GM23338 (cell line): ENCODE measurements around the gene PSPH. TPM values are rescaled to one million over a fixed set of nuclear protein-coding genes. Genes with fewer than 3 reads are reported as not detected.

Source experiments
- ATAC-seq: fragments of 200-7000 bp; cut with Tn5 transposase; 3 replicates; pipeline ENCODE4 v1.9.1; 2020
- DNase-seq: peaks from one replicate; pipeline ENCODE4 v3.0.0-alpha.2; 2015; ENCODE audit warnings: low spot score
- H2AFZ ChIP-seq: fragments of 200-600 bp; sonication (generic); 2 replicates; pipeline ENCODE4 v1.8.0; 2016; ENCODE audit warnings: antibody characterized with exemption, mild to moderate bottlenecking, moderate library complexity
- H3F3A ChIP-seq: fragments of 200-600 bp; sonication (generic); replicated peaks from 2 replicates; pipeline ENCODE4 v1.8.0; 2017; ENCODE audit warnings: antibody characterized with exemption, mixed run types, low read depth
- H3K27ac ChIP-seq: fragments of 200-600 bp; sonication (generic); 2 replicates; pipeline ENCODE4 v1.6.1; 2016; ENCODE audit warnings: low read depth
- H3K27me3 ChIP-seq: fragments of 200-600 bp; sonication (generic); 2 replicates; pipeline ENCODE4 v1.8.0; 2016; ENCODE audit warnings: mild to moderate bottlenecking, mixed run types, moderate library complexity; ENCODE audit not compliant: insufficient read depth
- H3K36me3 ChIP-seq: fragments of 200-600 bp; sonication (generic); 2 replicates; pipeline ENCODE4 v1.8.0; 2016; ENCODE audit warnings: mild to moderate bottlenecking; ENCODE audit not compliant: insufficient read depth
- H3K4me1 ChIP-seq: fragments of 200-600 bp; sonication (generic); 2 replicates; pipeline ENCODE4 v1.8.0; 2016; ENCODE audit warnings: mild to moderate bottlenecking, moderate library complexity; ENCODE audit not compliant: insufficient read depth
- H3K4me2 ChIP-seq: fragments of 200-600 bp; sonication (generic); 2 replicates; pipeline ENCODE4 v1.7.1; 2017; ENCODE audit warnings: mixed run types
- H3K4me3 ChIP-seq: fragments of 200-600 bp; sonication (generic); 2 replicates; pipeline ENCODE4 v1.6.1; 2016; ENCODE audit warnings: mixed run types
- H3K79me2 ChIP-seq: fragments of 200-600 bp; sonication (generic); replicated peaks from 2 replicates; pipeline ENCODE4 v1.8.0; 2017; ENCODE audit warnings: mild to moderate bottlenecking; ENCODE audit not compliant: insufficient read depth
- H3K9me2 ChIP-seq: fragments of 200-600 bp; sonication (generic); 2 replicates; pipeline ENCODE4 v1.8.0; 2017; ENCODE audit not compliant: insufficient read depth
- H4K20me1 ChIP-seq: fragments of 200-600 bp; sonication (generic); replicated peaks from 2 replicates; pipeline ENCODE4 v1.8.0; 2017; ENCODE audit warnings: mild to moderate bottlenecking; ENCODE audit not compliant: insufficient read depth
- H3K27ac Mint-ChIP-seq: 2 replicates; pipeline ENCODE4 v1.8.0; 2020; ENCODE audit warnings: inconsistent platforms, mild to moderate bottlenecking, moderate library complexity, mixed read lengths
- H3K27me3 Mint-ChIP-seq: 3 replicates; pipeline ENCODE4 v1.8.0; 2022; ENCODE audit warnings: low read depth, mild to moderate bottlenecking, moderate library complexity, mixed read lengths, inconsistent platforms; ENCODE audit not compliant: insufficient read depth, poor library complexity
- H3K36me3 Mint-ChIP-seq: 3 replicates; pipeline ENCODE4 v1.8.0; 2021; ENCODE audit warnings: low read depth, mild to moderate bottlenecking, inconsistent platforms, moderate library complexity, mixed read lengths
- H3K4me1 Mint-ChIP-seq: 3 replicates; pipeline ENCODE4 v1.8.0; 2020; ENCODE audit warnings: mild to moderate bottlenecking, inconsistent platforms, mixed read lengths
- H3K4me3 Mint-ChIP-seq: 3 replicates; pipeline ENCODE4 v1.8.0; 2021; ENCODE audit warnings: moderate library complexity, mild to moderate bottlenecking, inconsistent platforms, mixed read lengths
- H3K9me3 Mint-ChIP-seq: 3 replicates; pipeline ENCODE4 v1.8.0; 2020; ENCODE audit warnings: moderate library complexity, mild to moderate bottlenecking, inconsistent platforms, mixed read lengths
- CREB1 ChIP-seq: fragments of 250-450 bp; sonication (Bioruptor Pico); IDR thresholded peaks from 2 replicates; pipeline ENCODE4 v1.5.0; 2020; ENCODE audit warnings: low read depth, mild to moderate bottlenecking, moderate library complexity
- EZH2phosphoT487 ChIP-seq: fragments of 200-600 bp; sonication (generic); IDR thresholded peaks from one replicate; pipeline ENCODE4 v1.8.1; 2018; ENCODE audit warnings: antibody characterized with exemption; ENCODE audit not compliant: unreplicated experiment
- NANOG ChIP-seq: IDR thresholded peaks from 2 replicates; pipeline ENCODE4 v1.6.1; 2016; ENCODE audit warnings: antibody characterized with exemption, borderline replicate concordance
- POLR2AphosphoS5 ChIP-seq: IDR thresholded peaks from 2 replicates; pipeline ENCODE4 v1.6.1; 2016; ENCODE audit warnings: antibody characterized with exemption, low read depth
- STAT1 ChIP-seq: IDR thresholded peaks from one replicate; pipeline ENCODE4 v1.6.1; 2016; ENCODE audit warnings: antibody characterized with exemption; ENCODE audit not compliant: unreplicated experiment
- ZNF114 ChIP-seq: fragments of 250-450 bp; sonication (Bioruptor Pico); IDR thresholded peaks from 2 replicates; pipeline ENCODE4 v1.5.0; 2020; ENCODE audit warnings: mild to moderate bottlenecking, moderate library complexity
- ZNF331 ChIP-seq: fragments of 250-450 bp; sonication (Bioruptor Pico); IDR thresholded peaks from 2 replicates; pipeline ENCODE4 v1.5.0; 2020; ENCODE audit warnings: low read depth, mild to moderate bottlenecking, moderate library complexity
- polyA plus RNA-seq: library from polyadenylated mRNA; unstranded; fragments of >200 nt; fragmentation: Nextera tagmentation; extraction: Ambion mirVana; gene quantifications from 2 replicates; pipeline ENCODE4 v1.2.1, GENCODE V29; 2016
- total RNA-seq: library from RNA; depleted of rRNA; stranded (reverse); fragments of >200 nt; shearing (Covaris generic); gene quantifications from 2 replicates; pipeline ENCODE4 v1.2.3, GENCODE V29; 2014
- TF ChIP-seq, protein P1 (sequence below): IDR thresholded peaks from one replicate; pipeline ENCODE4 v1.6.1; 2018; ENCODE audit warnings: antibody characterized with exemption; ENCODE audit not compliant: unreplicated experiment
- TF ChIP-seq, protein P2 (sequence below): IDR thresholded peaks from 2 replicates; pipeline ENCODE4 v1.6.1; 2016; ENCODE audit warnings: antibody characterized with exemption
- TF ChIP-seq, protein P3 (sequence below): fragments of 250-450 bp; sonication (Bioruptor Pico); IDR thresholded peaks from 2 replicates; pipeline ENCODE4 v1.5.0; 2020; ENCODE audit warnings: mild to moderate bottlenecking, moderate library complexity
- TF ChIP-seq, protein P4 (sequence below), 2 experiments: fragments of 200-600 bp in 1 of 2; sonication (generic) in 1 of 2; conservative IDR thresholded peaks; 2 replicates each; pipeline versions ENCODE4 v1.5.1 to v1.6.1; 2016 to 2017; ENCODE audit warnings: antibody characterized with exemption in 2 of 2, low read depth in 2 of 2, mild to moderate bottlenecking in 2 of 2, moderate library complexity in 1 of 2

The PSPH gene
- total and polyA plus RNA-seq, 2 experiments from 2014 or later = 38.3 to 149 TPM

DNA sequence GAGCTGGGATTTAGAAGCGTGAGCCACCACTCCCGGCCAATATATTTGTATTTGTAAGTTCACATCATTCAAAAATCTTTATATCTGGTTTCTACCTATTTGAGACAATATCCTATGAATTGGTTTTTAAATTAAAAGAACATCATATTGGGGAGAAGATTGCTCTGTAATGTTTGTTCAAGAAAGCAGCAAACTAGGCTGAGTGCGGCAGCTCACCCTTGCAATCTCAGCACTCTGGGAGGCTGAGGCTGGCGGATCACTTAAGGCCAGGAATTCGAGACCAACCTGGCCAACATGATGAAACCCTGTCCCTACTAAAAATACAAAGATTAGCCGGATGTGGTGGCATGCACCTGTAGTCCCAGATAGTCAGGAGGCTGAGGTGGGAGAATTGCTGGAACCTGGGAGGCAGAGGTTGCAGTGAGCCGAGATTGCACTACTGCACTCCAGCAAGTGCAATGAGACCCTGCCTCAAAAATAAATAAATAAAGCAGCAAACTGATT lies 77.4 kb downstream of the PSPH start:
- Histone ChIP-seq H2AFZ (no peak overlapping the region), H4K20me1 (peaks cover 5% of the 10 kb centered on the region), H3K36me3 (no peaks in the 10 kb centered on the region), H3K27me3 (no peaks in the 10 kb centered on the region), H3K9me2 (no peaks in the 10 kb centered on the region), H3K4me3 (no peak overlapping the region), H3K79me2 (peaks cover 21% of the 10 kb centered on the region; the same call in 1 of the 2 replicates), H3K4me2 (no peak overlapping the region), H3K27ac (no peak overlapping the region), H3K4me1 (no peaks in the 10 kb centered on the region), H3F3A (no peaks in the 10 kb centered on the region)
- Mint-ChIP-seq H3K9me3 (no peaks in the 10 kb centered on the region; the same call in 1 of the 3 replicates), H3K4me3 (no peak overlapping the region), H3K4me1 (peaks cover 9% of the 10 kb centered on the region; the same call in 2 of the 3 replicates), H3K36me3 (peaks cover 14% of the 10 kb centered on the region), H3K27ac (no peak overlapping the region), H3K27me3 (peaks cover 3% of the 10 kb centered on the region)
- no peak for DNase-seq
- ATAC-seq = no peak
- TF ChIP-seq EZH2phosphoT487 (no peak), CREB1 (no peak), ZNF331 (no peak), ZNF114 (CRISPR knock-in tag) (no peak), NANOG (no peak), POLR2AphosphoS5 (no peak), STAT1 (no peak)
- TF ChIP-seq, protein P1, sequence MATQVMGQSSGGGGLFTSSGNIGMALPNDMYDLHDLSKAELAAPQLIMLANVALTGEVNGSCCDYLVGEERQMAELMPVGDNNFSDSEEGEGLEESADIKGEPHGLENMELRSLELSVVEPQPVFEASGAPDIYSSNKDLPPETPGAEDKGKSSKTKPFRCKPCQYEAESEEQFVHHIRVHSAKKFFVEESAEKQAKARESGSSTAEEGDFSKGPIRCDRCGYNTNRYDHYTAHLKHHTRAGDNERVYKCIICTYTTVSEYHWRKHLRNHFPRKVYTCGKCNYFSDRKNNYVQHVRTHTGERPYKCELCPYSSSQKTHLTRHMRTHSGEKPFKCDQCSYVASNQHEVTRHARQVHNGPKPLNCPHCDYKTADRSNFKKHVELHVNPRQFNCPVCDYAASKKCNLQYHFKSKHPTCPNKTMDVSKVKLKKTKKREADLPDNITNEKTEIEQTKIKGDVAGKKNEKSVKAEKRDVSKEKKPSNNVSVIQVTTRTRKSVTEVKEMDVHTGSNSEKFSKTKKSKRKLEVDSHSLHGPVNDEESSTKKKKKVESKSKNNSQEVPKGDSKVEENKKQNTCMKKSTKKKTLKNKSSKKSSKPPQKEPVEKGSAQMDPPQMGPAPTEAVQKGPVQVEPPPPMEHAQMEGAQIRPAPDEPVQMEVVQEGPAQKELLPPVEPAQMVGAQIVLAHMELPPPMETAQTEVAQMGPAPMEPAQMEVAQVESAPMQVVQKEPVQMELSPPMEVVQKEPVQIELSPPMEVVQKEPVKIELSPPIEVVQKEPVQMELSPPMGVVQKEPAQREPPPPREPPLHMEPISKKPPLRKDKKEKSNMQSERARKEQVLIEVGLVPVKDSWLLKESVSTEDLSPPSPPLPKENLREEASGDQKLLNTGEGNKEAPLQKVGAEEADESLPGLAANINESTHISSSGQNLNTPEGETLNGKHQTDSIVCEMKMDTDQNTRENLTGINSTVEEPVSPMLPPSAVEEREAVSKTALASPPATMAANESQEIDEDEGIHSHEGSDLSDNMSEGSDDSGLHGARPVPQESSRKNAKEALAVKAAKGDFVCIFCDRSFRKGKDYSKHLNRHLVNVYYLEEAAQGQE = no peak
- TF ChIP-seq, protein P2, sequence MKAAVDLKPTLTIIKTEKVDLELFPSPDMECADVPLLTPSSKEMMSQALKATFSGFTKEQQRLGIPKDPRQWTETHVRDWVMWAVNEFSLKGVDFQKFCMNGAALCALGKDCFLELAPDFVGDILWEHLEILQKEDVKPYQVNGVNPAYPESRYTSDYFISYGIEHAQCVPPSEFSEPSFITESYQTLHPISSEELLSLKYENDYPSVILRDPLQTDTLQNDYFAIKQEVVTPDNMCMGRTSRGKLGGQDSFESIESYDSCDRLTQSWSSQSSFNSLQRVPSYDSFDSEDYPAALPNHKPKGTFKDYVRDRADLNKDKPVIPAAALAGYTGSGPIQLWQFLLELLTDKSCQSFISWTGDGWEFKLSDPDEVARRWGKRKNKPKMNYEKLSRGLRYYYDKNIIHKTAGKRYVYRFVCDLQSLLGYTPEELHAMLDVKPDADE = no peak
- TF ChIP-seq, protein P3, sequence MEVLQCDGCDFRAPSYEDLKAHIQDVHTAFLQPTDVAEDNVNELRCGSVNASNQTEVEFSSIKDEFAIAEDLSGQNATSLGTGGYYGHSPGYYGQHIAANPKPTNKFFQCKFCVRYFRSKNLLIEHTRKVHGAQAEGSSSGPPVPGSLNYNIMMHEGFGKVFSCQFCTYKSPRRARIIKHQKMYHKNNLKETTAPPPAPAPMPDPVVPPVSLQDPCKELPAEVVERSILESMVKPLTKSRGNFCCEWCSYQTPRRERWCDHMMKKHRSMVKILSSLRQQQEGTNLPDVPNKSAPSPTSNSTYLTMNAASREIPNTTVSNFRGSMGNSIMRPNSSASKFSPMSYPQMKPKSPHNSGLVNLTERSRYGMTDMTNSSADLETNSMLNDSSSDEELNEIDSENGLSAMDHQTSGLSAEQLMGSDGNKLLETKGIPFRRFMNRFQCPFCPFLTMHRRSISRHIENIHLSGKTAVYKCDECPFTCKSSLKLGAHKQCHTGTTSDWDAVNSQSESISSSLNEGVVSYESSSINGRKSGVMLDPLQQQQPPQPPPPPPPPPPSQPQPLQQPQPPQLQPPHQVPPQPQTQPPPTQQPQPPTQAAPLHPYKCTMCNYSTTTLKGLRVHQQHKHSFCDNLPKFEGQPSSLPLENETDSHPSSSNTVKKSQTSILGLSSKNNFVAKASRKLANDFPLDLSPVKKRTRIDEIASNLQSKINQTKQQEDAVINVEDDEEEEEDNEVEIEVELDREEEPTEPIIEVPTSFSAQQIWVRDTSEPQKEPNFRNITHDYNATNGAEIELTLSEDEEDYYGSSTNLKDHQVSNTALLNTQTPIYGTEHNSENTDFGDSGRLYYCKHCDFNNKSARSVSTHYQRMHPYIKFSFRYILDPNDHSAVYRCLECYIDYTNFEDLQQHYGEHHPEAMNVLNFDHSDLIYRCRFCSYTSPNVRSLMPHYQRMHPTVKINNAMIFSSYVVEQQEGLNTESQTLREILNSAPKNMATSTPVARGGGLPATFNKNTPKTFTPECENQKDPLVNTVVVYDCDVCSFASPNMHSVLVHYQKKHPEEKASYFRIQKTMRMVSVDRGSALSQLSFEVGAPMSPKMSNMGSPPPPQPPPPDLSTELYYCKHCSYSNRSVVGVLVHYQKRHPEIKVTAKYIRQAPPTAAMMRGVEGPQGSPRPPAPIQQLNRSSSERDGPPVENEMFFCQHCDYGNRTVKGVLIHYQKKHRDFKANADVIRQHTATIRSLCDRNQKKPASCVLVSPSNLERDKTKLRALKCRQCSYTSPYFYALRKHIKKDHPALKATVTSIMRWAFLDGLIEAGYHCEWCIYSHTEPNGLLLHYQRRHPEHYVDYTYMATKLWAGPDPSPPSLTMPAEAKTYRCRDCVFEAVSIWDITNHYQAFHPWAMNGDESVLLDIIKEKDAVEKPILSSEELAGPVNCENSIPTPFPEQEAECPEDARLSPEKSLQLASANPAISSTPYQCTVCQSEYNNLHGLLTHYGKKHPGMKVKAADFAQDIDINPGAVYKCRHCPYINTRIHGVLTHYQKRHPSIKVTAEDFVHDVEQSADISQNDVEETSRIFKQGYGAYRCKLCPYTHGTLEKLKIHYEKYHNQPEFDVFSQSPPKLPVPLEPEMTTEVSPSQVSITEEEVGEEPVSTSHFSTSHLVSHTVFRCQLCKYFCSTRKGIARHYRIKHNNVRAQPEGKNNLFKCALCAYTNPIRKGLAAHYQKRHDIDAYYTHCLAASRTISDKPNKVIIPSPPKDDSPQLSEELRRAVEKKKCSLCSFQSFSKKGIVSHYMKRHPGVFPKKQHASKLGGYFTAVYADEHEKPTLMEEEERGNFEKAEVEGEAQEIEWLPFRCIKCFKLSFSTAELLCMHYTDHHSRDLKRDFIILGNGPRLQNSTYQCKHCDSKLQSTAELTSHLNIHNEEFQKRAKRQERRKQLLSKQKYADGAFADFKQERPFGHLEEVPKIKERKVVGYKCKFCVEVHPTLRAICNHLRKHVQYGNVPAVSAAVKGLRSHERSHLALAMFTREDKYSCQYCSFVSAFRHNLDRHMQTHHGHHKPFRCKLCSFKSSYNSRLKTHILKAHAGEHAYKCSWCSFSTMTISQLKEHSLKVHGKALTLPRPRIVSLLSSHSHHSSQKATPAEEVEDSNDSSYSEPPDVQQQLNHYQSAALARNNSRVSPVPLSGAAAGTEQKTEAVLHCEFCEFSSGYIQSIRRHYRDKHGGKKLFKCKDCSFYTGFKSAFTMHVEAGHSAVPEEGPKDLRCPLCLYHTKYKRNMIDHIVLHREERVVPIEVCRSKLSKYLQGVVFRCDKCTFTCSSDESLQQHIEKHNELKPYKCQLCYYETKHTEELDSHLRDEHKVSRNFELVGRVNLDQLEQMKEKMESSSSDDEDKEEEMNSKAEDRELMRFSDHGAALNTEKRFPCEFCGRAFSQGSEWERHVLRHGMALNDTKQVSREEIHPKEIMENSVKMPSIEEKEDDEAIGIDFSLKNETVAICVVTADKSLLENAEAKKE (CRISPR knock-in tag) = no peak
- TF ChIP-seq, protein P4, sequence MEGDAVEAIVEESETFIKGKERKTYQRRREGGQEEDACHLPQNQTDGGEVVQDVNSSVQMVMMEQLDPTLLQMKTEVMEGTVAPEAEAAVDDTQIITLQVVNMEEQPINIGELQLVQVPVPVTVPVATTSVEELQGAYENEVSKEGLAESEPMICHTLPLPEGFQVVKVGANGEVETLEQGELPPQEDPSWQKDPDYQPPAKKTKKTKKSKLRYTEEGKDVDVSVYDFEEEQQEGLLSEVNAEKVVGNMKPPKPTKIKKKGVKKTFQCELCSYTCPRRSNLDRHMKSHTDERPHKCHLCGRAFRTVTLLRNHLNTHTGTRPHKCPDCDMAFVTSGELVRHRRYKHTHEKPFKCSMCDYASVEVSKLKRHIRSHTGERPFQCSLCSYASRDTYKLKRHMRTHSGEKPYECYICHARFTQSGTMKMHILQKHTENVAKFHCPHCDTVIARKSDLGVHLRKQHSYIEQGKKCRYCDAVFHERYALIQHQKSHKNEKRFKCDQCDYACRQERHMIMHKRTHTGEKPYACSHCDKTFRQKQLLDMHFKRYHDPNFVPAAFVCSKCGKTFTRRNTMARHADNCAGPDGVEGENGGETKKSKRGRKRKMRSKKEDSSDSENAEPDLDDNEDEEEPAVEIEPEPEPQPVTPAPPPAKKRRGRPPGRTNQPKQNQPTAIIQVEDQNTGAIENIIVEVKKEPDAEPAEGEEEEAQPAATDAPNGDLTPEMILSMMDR (conservative IDR thresholded peaks at IDR 0.05; ENCODE audit: low read depth in 2 of 2) = no peak
